HepG2 (cell line): ENCODE results near the gene SAMD4B.

ENCODE experiments used
- HCFC1 ChIP-seq: fragments of 150-350 bp; IDR thresholded peaks from 2 replicates; pipeline ENCODE4 v1.6.1; 2014; ENCODE audit warnings: low read depth, low read length
- U2AF2 ChIP-seq: fragments of 200-400 bp; formaldehyde crosslinking; IDR thresholded peaks from 2 replicates; pipeline ENCODE4 v1.6.1; 2017; ENCODE audit warnings: low read depth, mild to moderate bottlenecking, low read length

GRCh38 chr19:39401070-39401548 lies 58.9 kb downstream of the SAMD4B start:
- TF ChIP-seq HCFC1 = no peak
- no peak for TF ChIP-seq U2AF2
